ENCODE data around the gene TBCCD1. TPM values are rescaled to one million over a fixed set of nuclear protein-coding genes. Genes with fewer than 3 reads are reported as not detected.
A peak's percentile ranks its signal among the peaks of the same experiment; 100 is the strongest.

The TBCCD1 gene
- total RNA-seq, 1 donor from 2014 or later: 6.4 TPM

DNA sequence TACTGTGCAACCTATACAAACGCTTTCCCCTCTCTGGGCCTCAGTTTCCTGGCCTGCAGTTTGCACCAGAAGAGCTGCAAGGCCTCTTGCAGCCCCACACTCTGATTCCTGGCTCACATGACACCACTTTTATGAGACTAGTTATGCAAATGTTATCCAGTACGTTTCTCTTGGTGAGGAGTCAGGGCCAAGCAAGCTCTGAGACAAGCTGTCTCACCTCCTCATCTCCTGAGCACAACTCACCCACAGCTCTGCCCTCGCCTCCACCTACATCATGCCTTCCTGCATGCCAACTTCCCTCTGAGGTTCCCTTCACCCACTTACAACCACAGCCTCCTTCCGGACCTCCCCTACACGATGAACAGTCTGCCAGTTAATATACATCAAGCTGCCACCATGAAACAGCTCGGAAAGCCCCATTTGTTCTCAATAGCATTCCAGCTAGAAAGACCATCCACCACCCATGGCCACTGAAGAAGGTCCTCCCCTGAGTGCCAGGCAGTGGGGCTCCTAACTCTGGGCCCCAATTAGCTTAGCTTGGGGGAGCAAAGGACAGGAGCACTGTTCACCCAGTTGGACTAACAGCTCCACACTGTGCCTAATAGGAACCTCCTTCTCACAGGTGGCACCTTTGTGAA lies 48.0 kb downstream of the TBCCD1 start:
- H3K27me3 ChIP-seq: no peaks in the 10 kb centered on the region
- no peak for DNase-seq (ENCODE audit: low spot score in 2 of 2)
- no peak overlapping the region for H3K27ac ChIP-seq
- H3K4me1 ChIP-seq: no peaks in the 10 kb centered on the region
- TF ChIP-seq, protein P1, sequence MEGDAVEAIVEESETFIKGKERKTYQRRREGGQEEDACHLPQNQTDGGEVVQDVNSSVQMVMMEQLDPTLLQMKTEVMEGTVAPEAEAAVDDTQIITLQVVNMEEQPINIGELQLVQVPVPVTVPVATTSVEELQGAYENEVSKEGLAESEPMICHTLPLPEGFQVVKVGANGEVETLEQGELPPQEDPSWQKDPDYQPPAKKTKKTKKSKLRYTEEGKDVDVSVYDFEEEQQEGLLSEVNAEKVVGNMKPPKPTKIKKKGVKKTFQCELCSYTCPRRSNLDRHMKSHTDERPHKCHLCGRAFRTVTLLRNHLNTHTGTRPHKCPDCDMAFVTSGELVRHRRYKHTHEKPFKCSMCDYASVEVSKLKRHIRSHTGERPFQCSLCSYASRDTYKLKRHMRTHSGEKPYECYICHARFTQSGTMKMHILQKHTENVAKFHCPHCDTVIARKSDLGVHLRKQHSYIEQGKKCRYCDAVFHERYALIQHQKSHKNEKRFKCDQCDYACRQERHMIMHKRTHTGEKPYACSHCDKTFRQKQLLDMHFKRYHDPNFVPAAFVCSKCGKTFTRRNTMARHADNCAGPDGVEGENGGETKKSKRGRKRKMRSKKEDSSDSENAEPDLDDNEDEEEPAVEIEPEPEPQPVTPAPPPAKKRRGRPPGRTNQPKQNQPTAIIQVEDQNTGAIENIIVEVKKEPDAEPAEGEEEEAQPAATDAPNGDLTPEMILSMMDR (IDR thresholded peaks at IDR 0.05): no peak
- no peaks in the 10 kb centered on the region for H3K9me3 ChIP-seq
- intact Hi-C loops (cut with DNase I): no loop called here
- H3K4me3 ChIP-seq: no peak overlapping the region
- no peaks in the 10 kb centered on the region for H3K36me3 ChIP-seq

DNA sequence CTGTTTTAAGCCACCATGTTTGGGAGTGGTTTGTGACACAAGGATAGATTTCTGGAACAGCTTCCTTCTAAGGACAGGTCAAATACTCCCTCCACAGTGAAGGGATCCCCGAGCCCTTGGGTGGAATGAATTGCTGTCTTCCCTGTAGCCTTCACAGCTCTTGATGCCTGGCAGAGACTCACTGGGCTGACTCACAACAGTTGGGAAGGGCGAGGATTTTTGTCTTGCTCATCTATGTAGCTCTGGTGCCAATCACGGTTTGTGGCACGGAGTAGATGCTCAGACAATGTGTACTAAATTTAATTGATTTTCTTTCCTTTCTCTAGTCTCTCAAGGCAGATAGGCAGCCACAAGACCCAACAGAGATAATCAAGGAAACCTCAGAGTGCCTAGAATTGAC lies 49.9 kb downstream of the TBCCD1 start:
- H3K9me3 ChIP-seq: no peaks in the 10 kb centered on the region
- TF ChIP-seq, protein P1 (IDR thresholded peaks at IDR 0.05): no peak
- no peaks in the 10 kb centered on the region for H3K27me3 ChIP-seq
- no peak overlapping the region for H3K4me3 ChIP-seq
- no peak for DNase-seq (ENCODE audit: low spot score in 2 of 2)
- H3K4me1 ChIP-seq: no peaks in the 10 kb centered on the region
- intact Hi-C loops (cut with DNase I): no loop called here
- no peak overlapping the region for H3K27ac ChIP-seq
- H3K36me3 ChIP-seq: no peaks in the 10 kb centered on the region

DNA sequence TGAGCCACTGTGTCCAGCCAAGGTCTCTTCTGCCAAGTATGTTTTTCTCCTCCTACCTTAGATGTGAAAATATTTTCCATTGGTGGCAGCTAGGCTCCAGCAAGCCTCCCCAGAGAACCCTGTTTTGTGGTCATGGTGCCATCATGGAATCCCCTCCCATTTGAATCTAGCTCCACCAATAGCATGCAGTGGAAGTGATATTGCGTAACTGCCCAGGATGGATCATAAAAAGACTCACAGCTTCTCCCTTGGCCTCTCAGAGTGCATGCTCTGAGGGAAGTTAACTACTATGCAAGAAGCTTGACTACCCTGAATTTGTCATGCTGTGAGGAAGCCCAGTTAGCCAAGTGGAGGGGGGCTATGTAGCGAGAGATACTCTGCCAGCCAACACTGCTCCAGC lies 50.5 kb downstream of the TBCCD1 start:
- H3K4me1 ChIP-seq: no peaks in the 10 kb centered on the region
- no peak overlapping the region for H3K4me3 ChIP-seq
- H3K27ac ChIP-seq: no peak overlapping the region
- TF ChIP-seq, protein P1 (IDR thresholded peaks at IDR 0.05): no peak
- no peaks in the 10 kb centered on the region for H3K27me3 ChIP-seq
- intact Hi-C loops (cut with DNase I): no loop called here
- DNase-seq (ENCODE audit: low spot score in 2 of 2): no peak
- no peaks in the 10 kb centered on the region for H3K9me3 ChIP-seq
- no peaks in the 10 kb centered on the region for H3K36me3 ChIP-seq

DNA sequence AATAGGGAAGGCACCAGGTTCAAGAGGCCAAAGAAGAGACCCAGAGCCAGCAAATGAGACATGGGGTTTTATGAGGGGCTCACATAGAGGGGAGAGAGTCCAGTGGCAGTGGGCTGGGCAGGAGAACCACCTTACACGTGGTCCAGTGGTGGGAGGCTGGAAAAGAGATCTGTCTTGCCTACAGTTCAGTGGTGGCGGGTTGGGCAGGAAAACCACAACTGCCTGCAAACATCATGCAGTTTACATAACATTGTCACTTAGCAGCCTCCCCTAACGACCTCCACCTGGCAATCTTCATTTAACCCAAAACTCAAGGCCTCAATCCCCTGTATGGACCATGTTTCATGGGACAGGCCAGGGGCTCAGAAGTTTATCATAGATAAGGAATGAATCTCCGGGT lies 52.0 kb downstream of the TBCCD1 start:
- Histone ChIP-seq H3K36me3 (no peaks in the 10 kb centered on the region), H3K4me1 (no peaks in the 10 kb centered on the region), H3K27ac (no peak overlapping the region), H3K4me3 (no peak overlapping the region), H3K27me3 (no peaks in the 10 kb centered on the region), H3K9me3 (no peaks in the 10 kb centered on the region)
- intact Hi-C loops (cut with DNase I): no loop called here
- TF ChIP-seq, protein P1 (IDR thresholded peaks at IDR 0.05): no peak
- DNase-seq (ENCODE audit: low spot score in 2 of 2): no peak

GRCh38 chr3:186514296-186515002 lies 52.7 kb downstream of the TBCCD1 start:
- Histone ChIP-seq H3K4me1 (no peaks in the 10 kb centered on the region), H3K36me3 (no peaks in the 10 kb centered on the region), H3K4me3 (no peak overlapping the region), H3K9me3 (no peaks in the 10 kb centered on the region), H3K27ac (no peak overlapping the region), H3K27me3 (no peaks in the 10 kb centered on the region)
- TF ChIP-seq, protein P1 (IDR thresholded peaks at IDR 0.05): peak in 1 of 3 experiments; percentile 24
- intact Hi-C loops (cut with DNase I): no loop called here
- no peak for DNase-seq (ENCODE audit: low spot score in 2 of 2)
